NB4 (cell line): ENCODE measurements around the gene EPB41L4A.

ENCODE experiments used
- DNase-seq: peaks from one replicate; pipeline ENCODE4 v3.0.0; 2010; ENCODE audit warnings: low read depth
- H3K4me3 ChIP-seq: one replicate; pipeline ENCODE4 v1.5.1; 2011; ENCODE audit warnings: mild to moderate bottlenecking, low read depth, low read length, moderate library complexity
- CTCF ChIP-seq: IDR thresholded peaks from one replicate; pipeline ENCODE4 v1.5.1; 2012; ENCODE audit warnings: low read depth, low read length
- MAX ChIP-seq: IDR thresholded peaks from 2 replicates; pipeline ENCODE4 v1.6.1; 2011; ENCODE audit warnings: low read depth, low read length
- MYC ChIP-seq: IDR thresholded peaks from 2 replicates; pipeline ENCODE4 v1.6.1; 2011; ENCODE audit warnings: low read depth, low read length
- POLR2A ChIP-seq: IDR thresholded peaks from 2 replicates; pipeline ENCODE4 v1.6.1; 2011; ENCODE audit warnings: mild to moderate bottlenecking; ENCODE audit not compliant: insufficient read length; ENCODE audit errors: extremely low read depth

EPB41L4A gene

GRCh38 chr5:112348387-112348786, 70.7 kb downstream of the EPB41L4A start:
- no peak for DNase-seq
- TF ChIP-seq MYC: no peak
- H3K4me3 ChIP-seq: no peak overlapping the region

GRCh38 chr5:112346411-112347044, 72.5 kb downstream of the EPB41L4A start:
- no peak for DNase-seq
- no peak overlapping the region for H3K4me3 ChIP-seq
- TF ChIP-seq MYC: no peak
- TF ChIP-seq CTCF: no peak
- no peak for TF ChIP-seq POLR2A
- TF ChIP-seq MAX: no peak

GRCh38 chr5:112344540-112344939, 74.5 kb downstream of the EPB41L4A start:
- H3K4me3 ChIP-seq: no peak overlapping the region
- TF ChIP-seq MAX (no peak), MYC (no peak), CTCF (no peak), POLR2A (no peak)
- no peak for DNase-seq

- no peak for DNase-seq
- H3K4me3 ChIP-seq: no peak overlapping the region
- TF ChIP-seq CTCF (no peak), MAX (no peak), MYC (no peak), POLR2A (no peak)
These were observed 76.7 kb downstream of the EPB41L4A start for GRCh38 chr5:112342389-112342788.

- H3K4me3 ChIP-seq: no peak overlapping the region
- DNase-seq: no peak
- TF ChIP-seq CTCF: no peak
- TF ChIP-seq POLR2A: no peak
- TF ChIP-seq MAX: no peak
- TF ChIP-seq MYC: no peak
These were observed 79.3 kb downstream of the EPB41L4A start for GRCh38 chr5:112339761-112340160.

- H3K4me3 ChIP-seq: no peak overlapping the region
- no peak for DNase-seq
- TF ChIP-seq MAX: no peak
- TF ChIP-seq CTCF: no peak
- TF ChIP-seq POLR2A: no peak
These were observed 80.3 kb downstream of the EPB41L4A start for GRCh38 chr5:112338681-112339337.
